ENCODE data around the gene RFX2.

RFX2 gene

DNA sequence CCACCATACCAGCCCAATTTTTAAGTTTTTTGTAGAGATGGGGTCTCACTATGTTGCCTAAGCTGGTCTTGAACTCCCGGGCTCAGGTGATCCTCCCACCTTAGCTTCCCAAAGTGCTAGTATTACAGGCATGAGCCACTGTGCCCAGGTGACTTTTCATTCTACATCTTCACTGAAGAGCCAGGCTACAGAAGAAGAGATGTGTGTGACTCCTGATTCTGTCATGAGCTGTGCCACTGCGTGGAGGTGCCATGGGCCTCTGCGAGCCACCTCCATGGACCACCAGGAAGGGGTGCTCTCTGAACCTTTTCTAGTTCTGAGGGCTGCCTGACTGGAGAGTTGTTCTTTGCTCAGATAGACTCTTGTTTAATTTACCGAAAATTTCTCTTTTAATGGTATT, 75.8 kb downstream of the RFX2 start:
- no peak for DNase-seq (ENCODE audit: low read depth in 1 of 2, low spot score in 1 of 2)
- H3K27ac ChIP-seq (replicated peaks) = no peak overlapping the region
- no peak overlapping the region for H3K4me3 ChIP-seq (replicated peaks; ENCODE audit: insufficient read depth, low read length)
- no peaks in the 10 kb centered on the region for H3K27me3 ChIP-seq (ENCODE audit: insufficient read depth, poor library complexity, severe bottlenecking)
- TF ChIP-seq, protein P1, sequence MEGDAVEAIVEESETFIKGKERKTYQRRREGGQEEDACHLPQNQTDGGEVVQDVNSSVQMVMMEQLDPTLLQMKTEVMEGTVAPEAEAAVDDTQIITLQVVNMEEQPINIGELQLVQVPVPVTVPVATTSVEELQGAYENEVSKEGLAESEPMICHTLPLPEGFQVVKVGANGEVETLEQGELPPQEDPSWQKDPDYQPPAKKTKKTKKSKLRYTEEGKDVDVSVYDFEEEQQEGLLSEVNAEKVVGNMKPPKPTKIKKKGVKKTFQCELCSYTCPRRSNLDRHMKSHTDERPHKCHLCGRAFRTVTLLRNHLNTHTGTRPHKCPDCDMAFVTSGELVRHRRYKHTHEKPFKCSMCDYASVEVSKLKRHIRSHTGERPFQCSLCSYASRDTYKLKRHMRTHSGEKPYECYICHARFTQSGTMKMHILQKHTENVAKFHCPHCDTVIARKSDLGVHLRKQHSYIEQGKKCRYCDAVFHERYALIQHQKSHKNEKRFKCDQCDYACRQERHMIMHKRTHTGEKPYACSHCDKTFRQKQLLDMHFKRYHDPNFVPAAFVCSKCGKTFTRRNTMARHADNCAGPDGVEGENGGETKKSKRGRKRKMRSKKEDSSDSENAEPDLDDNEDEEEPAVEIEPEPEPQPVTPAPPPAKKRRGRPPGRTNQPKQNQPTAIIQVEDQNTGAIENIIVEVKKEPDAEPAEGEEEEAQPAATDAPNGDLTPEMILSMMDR (IDR thresholded peaks at IDR 0.05; ENCODE audit: insufficient read depth, low read length) = no peak
- TF ChIP-seq SPI1 (IDR thresholded peaks at IDR 0.05; ENCODE audit: borderline replicate concordance, low read depth) (no peak), POLR2AphosphoS5 (IDR thresholded peaks at IDR 0.05; ENCODE audit: low read depth) (no peak), GABPA (IDR thresholded peaks at IDR 0.05; ENCODE audit: low read depth) (no peak)
- TF ChIP-seq, protein P2, sequence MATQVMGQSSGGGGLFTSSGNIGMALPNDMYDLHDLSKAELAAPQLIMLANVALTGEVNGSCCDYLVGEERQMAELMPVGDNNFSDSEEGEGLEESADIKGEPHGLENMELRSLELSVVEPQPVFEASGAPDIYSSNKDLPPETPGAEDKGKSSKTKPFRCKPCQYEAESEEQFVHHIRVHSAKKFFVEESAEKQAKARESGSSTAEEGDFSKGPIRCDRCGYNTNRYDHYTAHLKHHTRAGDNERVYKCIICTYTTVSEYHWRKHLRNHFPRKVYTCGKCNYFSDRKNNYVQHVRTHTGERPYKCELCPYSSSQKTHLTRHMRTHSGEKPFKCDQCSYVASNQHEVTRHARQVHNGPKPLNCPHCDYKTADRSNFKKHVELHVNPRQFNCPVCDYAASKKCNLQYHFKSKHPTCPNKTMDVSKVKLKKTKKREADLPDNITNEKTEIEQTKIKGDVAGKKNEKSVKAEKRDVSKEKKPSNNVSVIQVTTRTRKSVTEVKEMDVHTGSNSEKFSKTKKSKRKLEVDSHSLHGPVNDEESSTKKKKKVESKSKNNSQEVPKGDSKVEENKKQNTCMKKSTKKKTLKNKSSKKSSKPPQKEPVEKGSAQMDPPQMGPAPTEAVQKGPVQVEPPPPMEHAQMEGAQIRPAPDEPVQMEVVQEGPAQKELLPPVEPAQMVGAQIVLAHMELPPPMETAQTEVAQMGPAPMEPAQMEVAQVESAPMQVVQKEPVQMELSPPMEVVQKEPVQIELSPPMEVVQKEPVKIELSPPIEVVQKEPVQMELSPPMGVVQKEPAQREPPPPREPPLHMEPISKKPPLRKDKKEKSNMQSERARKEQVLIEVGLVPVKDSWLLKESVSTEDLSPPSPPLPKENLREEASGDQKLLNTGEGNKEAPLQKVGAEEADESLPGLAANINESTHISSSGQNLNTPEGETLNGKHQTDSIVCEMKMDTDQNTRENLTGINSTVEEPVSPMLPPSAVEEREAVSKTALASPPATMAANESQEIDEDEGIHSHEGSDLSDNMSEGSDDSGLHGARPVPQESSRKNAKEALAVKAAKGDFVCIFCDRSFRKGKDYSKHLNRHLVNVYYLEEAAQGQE (IDR thresholded peaks at IDR 0.05; ENCODE audit: insufficient replicate concordance, low read depth) = no peak

DNA sequence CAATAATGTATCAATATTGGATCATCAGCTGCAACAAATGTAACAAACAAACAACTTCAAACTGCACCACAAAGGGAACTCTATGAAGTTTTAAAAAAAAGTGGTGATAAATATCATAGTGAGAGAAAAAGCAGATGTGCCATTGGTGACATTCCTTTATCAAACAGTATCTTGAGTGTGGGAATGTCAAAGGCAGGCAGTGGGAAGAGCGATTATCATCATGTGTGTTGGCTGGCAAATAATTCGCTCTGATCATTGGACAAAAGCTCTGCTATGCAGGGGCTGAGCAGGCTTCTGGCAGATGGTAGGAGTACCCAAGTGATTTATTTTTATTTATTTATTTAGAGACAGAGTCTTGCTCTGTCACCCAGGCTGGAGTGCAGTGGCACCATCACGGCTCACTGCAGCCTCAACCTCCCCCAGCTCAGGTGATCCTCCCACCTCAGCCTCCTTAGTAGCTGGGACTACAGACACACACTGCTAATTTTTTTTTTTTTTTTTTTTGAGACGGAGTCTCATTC, 76.5 kb downstream of the RFX2 start:
- no peak for DNase-seq (ENCODE audit: low read depth in 1 of 2, low spot score in 1 of 2)

DNA sequence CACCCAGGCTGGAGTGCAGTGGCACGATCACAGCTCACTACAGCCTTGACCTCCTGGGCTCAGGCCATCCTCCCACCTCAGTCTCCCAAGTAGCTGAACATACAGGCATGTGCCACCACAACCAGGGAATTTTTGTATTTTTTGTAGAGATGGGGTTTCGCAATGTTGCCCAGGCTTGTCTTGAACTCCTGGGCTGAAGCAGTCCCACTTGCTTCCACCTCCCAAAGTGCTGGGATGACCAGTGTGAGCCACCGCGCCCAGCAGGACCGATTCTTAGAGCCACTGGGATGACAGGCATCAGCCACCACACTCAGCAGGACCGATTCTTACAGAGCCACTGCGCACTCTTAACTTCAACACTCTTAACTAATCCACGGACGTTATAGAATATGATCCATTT, 77.5 kb downstream of the RFX2 start:
- no peak overlapping the region for H3K4me3 ChIP-seq (replicated peaks; ENCODE audit: insufficient read depth, low read length)
- no peak for DNase-seq (ENCODE audit: low read depth in 1 of 2, low spot score in 1 of 2)

More for the DNA sequence above, 76.5 kb downstream of the RFX2 start:
- Histone ChIP-seq H3K4me3 (replicated peaks; ENCODE audit: insufficient read depth, low read length) (no peak overlapping the region), H3K27ac (replicated peaks) (no peak overlapping the region), H3K27me3 (ENCODE audit: insufficient read depth, poor library complexity, severe bottlenecking) (no peaks in the 10 kb centered on the region)
- TF ChIP-seq GABPA (IDR thresholded peaks at IDR 0.05; ENCODE audit: low read depth) = no peak
- TF ChIP-seq, protein P2 (IDR thresholded peaks at IDR 0.05; ENCODE audit: insufficient replicate concordance, low read depth) = no peak
- TF ChIP-seq, protein P1 (IDR thresholded peaks at IDR 0.05; ENCODE audit: insufficient read depth, low read length) = no peak
- no peak for TF ChIP-seq SPI1 (IDR thresholded peaks at IDR 0.05; ENCODE audit: borderline replicate concordance, low read depth)
- TF ChIP-seq POLR2AphosphoS5 (IDR thresholded peaks at IDR 0.05; ENCODE audit: low read depth) = no peak

More for the DNA sequence above, 77.5 kb downstream of the RFX2 start:
- Histone ChIP-seq H3K27ac (replicated peaks) (no peak overlapping the region), H3K27me3 (ENCODE audit: insufficient read depth, poor library complexity, severe bottlenecking) (no peaks in the 10 kb centered on the region)
- TF ChIP-seq POLR2AphosphoS5 (IDR thresholded peaks at IDR 0.05; ENCODE audit: low read depth) = no peak
- TF ChIP-seq, protein P1 (IDR thresholded peaks at IDR 0.05; ENCODE audit: insufficient read depth, low read length) = no peak
